ENCODE results near the gene ZSWIM4. TPM values are rescaled to one million over a fixed set of nuclear protein-coding genes. Genes with fewer than 3 reads are reported as not detected.

ZSWIM4 gene
- total RNA-seq, 1 donor from 2014 or later: 5.5 TPM

DNA sequence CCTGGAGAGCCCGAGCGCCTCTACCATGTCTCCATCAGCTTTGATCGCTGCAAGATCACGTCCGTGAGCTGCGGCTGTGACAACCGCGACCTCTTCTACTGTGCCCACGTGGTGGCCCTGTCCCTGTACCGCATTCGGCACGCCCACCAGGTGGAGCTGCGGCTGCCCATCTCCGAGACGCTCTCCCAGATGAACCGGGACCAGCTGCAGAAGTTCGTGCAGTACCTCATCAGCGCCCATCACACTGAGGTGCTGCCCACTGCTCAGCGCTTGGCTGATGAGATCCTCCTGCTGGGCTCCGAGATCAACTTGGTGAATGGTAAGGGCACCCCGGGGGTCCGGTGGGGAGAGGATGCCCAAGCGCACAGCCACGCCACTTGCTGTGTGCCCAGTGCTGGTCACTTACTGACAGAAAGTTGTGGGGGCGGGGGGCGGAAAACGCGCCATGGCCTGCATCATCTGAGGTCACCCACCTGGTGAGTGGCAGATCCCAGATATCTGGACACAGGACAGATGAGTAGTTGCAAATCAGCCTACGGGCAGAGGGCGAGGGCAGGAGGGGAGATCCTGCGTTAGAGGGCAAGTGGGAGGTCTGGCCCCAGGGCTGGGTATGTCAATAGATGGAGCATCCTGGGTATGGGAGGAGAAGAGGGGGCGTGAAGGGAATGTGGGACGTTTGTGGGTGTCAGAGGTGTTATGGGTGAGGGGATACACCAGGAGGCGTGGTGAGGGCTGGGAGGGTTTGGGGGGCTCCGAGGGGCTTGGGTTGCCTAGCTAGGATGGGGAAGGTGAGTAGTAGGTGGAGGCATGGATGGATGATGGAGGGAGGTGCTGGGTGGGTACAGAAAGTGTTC is 9.8 kb downstream of the ZSWIM4 start:
- intact Hi-C loops (cut with micrococcal nuclease): no loop called here

DNA sequence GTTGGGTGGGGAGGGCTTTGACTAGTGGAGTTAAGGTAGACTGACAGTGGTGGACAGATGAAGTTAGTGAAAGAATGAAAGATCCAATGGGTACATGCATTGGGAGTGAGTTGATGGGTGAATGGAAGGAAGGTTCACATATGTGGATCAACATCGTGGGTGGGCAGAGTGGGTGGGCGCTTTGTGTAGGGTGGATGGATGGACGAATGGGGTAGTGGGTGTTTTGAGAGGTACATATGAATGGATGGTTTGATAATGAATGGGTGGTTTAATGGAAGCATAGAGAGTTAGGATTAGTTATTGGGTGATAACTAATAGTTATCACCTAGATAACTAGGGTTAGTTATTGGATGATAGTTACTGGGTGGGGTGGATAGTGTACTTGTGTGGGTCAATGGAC is 11.5 kb downstream of the ZSWIM4 start:
- intact Hi-C loops (cut with micrococcal nuclease): no loop called here

DNA sequence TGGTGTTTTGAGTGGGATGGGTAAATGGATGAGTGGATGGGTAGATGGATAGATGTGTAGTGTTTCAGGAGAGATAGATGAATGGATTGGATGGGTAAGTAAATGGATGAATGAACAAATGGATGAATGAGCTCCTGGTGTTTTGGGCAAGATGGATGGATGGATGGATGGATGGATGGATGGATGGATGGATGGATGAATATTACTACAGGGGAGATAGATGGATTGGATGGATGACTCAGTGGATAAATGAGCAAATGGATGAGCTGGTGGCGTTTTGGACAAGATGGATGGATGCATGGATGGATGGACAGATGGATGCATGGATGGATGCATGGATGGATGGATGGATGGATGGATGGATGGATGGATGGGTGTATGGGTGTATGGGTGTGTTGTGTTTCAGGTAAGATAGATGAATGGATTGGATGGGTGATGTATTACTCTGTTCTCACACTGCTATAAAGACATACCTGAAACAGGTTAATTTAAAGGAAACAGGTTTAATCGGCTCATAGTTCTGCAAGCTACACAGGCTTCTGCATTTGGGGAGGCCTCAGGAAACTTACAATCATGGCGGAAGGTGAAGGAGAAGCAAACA is 12.3 kb downstream of the ZSWIM4 start:
- intact Hi-C loops (cut with micrococcal nuclease): no loop called here

DNA sequence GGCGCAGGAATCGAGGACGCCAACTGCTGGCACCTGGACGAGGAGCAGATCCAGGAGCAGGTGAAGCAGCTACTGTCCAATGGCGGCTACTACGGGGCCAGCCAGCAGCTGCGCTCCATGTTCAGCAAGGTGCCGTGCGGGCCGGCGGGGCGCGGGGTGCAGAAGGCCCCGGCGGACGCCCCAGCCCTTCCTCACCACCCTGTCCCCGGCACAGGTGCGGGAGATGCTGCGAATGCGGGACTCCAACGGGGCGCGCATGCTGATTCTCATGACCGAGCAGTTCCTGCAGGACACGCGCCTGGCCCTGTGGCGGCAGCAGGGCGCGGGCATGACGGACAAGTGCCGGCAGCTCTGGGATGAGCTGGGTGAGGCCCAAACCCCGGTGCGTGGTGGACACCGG is 13.6 kb downstream of the ZSWIM4 start:
- intact Hi-C loops (cut with micrococcal nuclease): no loop called here

DNA sequence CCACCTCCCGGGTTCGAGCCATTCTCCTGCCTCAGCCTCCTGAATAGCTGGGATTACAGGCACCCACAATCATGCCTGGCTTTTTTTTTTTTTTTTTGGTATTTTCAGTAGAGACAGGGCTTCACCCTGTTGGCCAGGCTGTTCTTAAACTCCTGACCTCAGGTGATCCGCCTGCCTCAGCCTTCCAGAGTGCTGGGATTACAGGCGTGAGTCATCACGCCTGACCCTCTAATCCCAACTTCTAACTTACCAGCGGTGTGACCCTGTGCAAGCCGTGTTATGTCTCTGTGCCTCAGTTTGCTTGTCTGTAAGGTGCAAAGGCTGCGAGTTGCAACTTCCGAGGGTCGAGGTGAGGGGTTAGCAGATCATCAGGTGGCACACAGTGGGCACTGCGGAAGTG is 17.3 kb downstream of the ZSWIM4 start:
- intact Hi-C loops (cut with micrococcal nuclease): no loop called here

DNA sequence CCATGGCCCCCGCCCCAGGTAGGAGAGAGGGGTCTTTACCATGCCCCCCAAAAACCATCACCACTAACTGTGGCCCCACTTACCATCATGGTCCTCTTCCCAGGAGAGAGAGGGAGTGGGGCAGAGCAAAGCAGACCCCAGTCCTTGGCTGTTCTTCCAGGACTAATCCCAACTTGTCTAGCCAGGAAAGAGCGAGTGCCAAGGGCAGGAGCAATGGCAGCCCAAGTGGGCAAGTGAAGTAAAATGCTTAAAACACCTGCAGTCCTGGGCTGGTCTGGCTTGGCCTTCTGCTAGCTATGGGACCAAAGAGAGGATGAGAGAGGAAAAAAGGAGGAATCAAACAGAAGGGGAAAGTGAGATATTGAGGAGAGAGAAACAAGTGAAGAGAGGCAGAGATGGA is 17.9 kb downstream of the ZSWIM4 start:
- intact Hi-C loops (cut with micrococcal nuclease): no loop called here

DNA sequence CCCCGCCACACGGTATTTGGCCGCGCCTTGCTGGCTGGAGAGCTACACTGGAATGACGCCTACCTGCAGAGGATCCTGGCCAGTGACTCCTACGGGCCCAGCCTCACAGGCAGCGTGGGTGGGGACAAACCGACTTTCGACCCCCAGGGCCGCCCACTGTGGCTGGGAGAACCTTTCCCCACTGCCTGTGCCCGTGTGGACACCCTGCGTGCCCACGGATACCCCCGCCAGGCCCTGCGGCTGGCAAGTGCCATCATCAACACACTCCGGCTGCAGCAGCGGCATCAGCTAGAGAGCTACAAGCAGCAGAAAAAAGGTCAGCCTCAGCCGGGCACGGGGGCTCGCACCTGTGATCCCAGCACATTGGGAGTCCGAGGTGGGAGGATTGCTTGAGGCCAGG is 19.3 kb downstream of the ZSWIM4 start:
- intact Hi-C loops (cut with micrococcal nuclease): no loop called here

DNA sequence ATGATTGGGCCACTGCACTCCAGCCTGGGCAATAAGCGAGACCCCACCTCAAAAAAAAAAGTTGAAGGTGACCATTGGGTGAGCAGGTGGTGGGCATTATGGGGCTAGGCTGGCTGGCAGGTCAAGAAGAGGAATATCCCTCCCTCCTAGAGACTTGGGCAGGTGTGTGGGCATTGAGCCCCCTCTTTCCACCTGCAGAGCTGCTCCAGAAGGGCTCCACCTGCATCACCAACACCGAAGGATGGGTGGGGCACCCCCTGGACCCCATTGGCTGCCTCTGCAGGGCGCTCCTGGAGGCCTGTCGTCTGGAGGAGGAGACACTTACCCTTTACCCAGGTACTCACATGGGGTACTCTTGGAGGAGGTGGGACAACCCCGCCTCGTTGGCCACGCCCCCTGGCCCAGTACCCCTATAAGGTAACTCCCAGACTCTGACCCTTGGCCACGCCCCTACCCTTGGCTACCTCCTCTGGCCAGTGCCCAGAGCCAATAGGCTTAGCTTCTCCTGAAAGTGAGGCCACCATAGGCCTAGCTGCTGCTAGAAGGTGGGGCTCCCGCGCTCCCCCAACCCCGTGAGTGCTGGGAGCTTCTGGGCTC is 21.9 kb downstream of the ZSWIM4 start:
- intact Hi-C loops (cut with micrococcal nuclease): no loop called here

DNA sequence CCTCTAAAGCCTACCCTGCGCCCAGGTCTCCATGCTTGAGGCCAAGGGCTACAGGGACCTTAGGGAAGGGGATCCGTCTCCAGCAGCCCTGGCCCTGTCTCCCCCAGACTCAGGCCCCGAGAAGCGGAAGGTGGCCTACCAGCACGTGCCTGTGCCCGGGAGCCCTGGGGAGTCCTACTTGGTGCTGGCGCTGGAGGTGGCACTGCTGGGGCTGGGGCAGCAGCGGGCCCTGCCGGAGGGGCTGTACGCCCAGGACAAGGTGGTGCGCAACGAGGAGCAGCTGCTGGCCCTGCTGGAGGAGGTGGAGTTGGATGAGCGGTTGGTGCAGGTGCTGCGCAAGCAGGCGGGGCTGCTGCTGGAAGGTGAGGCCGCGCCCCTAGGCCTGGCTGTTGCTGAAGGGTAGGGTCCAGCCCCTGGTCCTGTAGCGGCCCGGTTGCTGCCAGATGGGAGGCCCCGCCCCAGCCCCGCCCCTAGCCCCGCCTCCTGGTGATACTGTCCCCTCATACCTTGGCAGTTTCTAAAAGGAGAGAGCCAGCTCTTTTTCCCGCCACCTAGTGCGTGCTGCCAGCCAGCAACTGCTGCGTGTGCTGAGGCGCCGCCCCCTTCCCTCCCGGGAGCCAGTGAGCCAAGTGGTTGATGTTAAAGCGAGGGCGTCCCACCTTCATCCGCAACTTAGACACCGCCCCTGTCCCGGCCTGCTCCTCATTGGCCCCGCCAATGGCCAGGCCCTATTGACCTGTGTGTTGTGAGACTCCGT is 22.6 kb downstream of the ZSWIM4 start:
- intact Hi-C loops (cut with micrococcal nuclease): no loop called here

DNA sequence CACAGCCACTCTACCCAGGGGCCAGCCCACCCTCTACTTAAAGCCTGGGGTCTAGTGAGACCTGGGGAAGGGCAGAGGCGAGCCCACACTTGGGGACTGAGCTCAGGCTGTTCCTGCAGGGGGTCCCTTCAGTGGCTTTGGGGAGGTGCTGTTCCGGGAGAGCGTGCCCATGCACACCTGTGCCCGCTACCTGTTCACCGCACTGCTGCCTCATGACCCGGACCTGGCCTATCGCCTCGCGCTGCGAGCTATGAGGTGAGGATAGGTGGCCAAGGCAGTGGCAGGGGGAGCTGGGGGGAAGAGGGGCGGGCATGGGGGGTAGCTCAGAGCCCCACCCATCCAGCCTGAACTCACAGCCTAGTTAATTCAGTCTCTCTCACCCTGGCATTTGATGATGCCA is 24.0 kb downstream of the ZSWIM4 start:
- intact Hi-C loops (cut with micrococcal nuclease): no loop called here

DNA sequence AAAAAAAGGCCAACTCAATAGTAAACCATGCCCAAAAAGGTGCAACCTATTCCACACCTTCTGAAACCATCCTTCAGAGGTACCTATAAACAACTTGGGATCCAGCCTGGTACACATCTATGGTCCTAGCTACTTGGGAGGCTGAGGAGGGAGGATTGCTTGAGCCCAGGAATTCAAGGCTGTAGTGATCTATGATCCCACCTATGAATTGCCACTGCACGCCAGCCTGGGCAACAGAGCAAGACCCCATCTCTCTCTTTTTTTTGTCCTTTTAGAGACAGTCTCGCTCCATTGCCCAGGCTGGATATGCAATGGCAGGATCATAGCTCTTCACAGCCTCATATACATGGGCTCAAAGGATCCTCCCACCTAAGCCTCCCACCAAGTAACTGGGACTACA is 26.0 kb downstream of the ZSWIM4 start:
- intact Hi-C loops (cut with micrococcal nuclease): no loop called here

DNA sequence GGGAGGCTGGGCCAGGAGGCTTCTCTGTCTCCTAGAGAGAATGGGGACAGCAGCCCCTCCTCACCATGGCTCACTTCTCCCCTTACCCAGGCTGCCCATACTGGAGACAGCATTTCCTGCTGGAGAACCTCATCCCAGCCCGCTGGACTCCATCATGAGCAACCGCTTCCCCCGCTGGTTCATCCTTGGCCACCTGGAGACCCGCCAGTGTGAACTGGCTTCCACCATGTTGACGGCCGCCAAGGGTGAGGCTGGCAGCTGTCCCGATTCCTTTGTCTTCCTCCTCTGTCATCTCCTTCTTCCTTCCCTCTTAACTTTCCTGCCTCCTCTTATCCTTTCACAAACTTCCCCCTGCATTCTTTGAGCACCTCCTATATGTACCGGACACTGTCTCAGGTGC is 28.0 kb downstream of the ZSWIM4 start:
- intact Hi-C loops (cut with micrococcal nuclease): no loop called here

DNA sequence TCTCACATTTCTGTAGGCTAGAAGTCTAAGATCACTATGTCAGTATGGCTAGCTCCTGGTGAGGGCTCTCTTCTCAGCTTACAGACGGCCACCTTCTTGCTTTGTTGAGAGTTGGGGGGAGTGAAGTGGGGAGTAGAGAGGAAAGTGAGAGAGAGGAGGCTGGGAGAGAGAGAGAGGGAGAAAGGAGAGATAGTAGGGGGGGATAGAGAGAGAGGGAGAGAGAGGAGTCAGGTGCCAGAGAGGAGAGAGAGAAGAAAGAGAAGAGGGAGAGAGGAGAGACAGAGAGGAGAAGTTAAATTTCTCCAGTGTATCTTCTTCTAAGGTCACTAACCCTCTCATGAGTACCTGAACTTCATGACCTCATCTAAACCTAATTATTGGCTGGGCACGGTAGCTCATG is 28.7 kb downstream of the ZSWIM4 start:
- intact Hi-C loops (cut with micrococcal nuclease): no loop called here

DNA sequence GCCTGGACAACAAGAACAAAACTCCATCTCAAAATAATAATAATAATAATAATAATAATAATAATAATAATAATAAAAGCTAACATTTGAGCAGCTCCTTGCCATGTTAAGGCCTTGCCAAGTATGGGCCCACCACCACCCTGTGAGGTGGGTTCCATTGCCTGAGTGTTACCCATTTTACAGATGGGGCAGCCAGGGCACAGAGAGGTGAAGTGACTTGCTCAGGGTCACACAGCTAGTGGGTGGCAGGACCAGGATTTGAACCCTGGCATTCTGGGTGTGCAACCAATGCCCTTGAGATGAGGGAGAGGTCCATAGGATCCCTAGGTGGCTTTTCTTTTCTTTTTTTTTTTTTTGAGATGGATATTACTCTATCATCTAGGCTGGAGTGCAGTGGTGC is 29.5 kb downstream of the ZSWIM4 start:
- intact Hi-C loops (cut with micrococcal nuclease): no loop called here

DNA sequence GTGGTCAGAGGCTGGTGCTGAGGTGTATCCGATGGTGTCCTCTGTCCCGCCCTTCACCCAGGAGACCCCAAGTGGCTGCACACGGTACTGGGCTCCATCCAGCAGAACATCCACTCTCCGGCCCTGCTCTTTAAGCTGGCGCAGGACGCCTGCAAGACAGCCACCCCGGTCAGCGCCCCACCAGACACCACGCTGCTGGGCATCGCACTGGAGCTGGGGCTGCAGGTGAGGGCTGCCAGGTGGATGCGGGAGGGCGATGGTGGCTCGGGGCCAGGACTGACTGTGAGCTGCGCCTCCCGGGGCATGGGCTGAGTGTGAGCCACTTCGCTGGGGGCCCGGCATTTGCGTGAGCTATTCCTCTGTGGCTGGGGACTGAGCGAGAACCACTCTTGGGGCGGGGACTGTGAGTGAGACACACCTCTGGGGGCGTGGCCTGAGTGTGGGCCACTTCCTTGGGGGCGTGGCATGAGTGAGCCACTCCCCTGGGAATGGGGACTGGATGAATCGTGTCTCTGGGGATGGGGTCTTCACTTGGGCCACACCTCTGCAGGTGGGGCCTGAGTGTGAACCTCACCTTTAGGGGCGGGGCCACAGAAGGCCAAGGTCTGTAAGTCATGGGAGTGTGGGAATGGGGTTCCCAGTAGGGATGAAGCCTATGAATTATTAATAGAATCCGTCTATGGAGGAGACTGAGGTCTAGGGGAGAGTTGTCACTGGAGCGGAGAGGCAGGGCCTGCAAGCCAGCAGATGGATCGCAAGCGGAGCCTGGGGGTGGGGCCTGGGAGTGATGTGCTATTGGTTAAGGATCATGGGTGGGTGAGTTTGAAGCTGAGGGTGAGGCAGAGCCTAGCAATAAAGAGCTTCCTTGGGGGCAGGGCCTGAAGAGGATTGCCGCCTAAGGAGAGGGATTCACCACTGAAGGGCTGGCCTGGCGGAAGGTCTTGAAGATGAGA is 30.5 kb downstream of the ZSWIM4 start:
- intact Hi-C loops (cut with micrococcal nuclease): no loop called here

DNA sequence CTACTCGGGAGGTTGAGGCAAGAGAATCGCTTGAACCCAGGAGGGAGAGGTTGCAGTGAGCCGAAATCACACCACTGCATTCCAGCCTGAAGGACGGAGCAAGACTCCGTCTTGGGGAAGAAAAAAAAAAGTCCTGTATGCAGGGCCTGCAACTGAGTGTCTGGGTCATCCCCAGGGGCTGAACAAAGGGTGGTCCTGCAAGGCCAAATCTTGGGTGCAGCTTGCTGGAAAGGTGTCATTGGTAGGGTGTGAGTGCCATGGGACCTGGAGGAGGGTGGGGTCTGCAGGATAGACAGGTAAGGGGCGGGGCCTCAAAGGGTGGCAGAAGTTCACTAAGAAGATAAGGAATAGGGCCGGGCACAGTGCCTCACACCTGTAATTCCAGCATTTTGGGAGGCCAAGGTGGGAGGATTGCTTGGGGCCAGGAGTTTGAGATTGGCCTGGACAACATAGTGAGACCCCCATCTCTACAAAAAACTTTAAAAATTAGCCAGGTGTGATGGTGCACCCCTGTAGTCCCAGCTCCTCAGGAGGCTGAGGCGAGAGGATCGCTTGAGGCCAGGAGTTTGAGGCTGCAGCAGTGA is 31.5 kb downstream of the ZSWIM4 start:
- intact Hi-C loops (cut with micrococcal nuclease): no loop called here

DNA sequence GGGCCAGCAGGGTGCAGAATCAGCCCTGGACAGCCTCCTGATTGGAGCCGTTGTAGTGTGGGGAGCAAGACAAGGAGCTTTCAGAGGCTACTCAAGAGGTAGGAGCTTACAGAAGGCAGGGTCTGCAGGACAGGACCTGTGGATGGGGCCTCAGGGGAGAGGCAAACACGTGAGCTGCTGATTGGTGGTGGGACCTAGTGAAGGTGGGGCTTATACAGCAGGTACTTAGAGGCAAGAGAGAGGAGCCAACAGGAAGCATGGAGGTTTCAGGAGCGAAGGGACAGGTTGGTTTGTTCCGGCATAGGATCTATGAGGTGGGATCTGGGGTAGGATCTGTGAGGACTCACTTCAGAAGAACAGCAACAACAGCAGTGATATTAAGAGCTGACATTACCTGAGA is 32.4 kb downstream of the ZSWIM4 start:
- intact Hi-C loops (cut with micrococcal nuclease): no loop called here

DNA sequence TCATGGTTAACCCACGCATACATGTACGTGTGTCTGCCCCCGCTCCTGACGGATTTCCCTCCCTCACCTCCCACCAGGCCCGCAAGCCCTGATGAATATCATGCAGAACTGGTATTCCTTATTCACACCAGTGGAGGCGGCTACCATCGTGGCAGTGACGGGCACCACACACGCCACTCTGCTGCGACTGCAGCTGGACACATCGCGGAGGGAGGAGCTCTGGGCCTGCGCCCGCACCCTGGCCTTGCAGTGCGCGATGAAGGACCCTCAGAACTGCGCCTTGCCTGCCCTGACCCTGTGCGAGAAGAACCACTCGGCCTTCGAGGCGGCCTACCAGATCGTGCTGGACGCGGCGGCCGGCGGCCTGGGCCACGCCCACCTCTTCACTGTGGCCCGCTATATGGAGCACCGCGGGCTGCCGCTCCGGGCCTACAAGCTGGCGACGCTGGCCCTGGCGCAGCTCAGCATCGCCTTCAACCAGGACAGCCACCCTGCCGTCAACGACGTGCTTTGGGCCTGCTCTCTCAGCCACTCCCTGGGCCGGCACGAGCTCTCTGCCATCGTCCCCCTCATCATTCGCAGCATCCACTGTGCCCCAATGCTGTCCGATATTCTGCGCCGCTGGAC is 35.0 kb downstream of the ZSWIM4 start:
- intact Hi-C loops (cut with micrococcal nuclease): no loop called here

DNA sequence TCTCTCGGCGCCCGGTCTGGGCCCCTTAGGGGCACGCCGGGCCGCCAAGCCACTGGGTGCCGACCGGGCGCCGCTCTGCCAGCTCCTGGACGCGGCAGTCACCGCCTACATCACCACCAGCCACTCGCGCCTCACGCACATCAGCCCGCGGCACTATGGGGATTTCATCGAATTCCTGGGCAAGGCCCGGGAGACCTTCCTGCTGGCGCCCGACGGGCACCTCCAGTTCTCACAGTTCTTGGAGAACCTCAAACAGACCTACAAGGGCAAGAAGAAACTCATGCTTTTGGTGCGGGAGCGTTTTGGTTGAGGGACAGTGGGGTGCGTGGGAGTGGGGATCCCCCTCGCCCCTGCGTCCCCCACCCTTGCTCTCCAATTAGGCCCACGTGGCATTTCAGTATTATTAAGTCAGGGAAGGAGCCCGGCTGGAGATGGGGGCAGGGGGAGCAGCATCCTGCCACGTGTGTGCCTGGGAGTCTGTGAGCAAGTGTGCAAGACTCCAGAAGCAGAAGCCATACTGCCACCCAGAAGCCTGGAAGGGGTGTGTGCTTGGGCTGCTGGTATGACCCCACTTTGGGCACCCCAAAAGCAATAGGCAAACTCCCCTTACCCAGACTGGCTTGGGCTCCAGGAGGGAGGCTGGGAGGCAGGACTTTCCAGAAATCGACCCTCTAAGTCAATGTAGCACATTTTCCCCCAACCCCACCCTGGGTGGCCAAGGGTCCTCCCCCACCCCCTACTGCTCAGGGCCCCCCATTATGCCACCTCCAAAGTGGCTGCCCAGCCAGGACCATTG is 35.7 kb downstream of the ZSWIM4 start:
- intact Hi-C loops (cut with micrococcal nuclease): no loop called here

Data from T-helper 2 cell treated with Interferon-gamma antibody and Interleukin-4, amounts not matched to agents 100 ng/mL and 5 ng/mL, for 36 hours (primary cell).